ENCODE results near the gene SIN3B. TPM values are rescaled to one million over a fixed set of nuclear protein-coding genes. Genes with fewer than 3 reads are reported as not detected.

Gene SIN3B
- total RNA-seq, 1 experiment from 2014 or later: 23.8 TPM

DNA sequence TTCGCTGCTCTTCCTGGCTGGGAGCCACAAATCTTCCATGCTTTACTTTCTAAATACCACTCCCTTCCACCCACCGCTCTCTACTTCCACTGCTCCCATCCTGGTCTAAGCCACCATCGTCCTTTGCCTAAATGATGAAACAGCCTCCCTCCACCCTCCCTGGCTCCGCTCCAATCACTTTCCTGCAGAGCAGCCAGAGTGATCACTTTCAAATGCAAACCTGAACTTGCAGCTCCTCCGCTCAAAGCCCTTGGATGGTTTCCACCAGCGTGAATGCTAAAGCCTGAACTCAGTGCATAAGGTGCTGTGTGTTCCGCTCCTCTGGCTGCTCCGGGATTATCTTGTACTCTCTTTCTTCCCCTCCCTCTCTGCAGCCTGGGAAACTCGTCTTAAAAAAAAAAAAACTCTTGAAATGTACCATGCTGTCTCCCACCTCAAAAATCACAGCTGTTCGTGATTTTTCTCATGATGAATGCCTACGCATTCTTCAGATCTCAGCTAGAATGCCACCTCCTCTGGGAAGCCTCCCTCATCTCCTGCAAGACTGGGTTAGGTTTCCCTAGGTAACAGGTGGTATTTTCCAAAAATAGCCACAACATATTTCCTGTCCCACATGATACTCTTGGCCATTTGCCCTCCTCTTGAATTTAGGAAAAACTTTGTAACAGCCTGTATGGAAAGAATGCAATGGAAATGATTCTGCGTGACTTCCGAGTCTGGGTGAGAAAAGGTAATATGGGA is 3.7 kb upstream of the SIN3B start:
- DNase-seq (ENCODE audit: low spot score): no peak

DNA sequence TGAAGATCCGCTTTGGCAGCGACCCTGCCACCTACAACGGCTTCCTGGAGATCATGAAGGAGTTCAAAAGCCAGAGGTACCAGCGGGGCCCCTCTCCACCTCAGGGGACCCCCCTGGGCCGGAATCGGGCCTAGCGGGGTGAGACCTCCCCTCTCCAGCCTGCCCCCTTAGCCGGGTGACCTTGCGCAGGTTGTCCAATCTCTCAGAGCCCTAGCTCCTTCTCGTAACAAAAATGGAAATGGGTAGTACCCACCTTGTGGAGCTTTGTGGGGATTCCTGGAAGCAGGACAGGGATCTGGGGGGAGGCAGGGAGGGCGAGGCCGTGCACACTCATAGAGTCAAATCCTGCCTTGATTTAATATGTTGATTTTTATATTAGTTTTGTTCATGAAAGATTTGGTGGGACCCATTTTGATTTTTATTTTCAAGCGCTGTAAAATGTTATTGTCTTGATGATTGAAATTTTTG is 658 bp downstream of the SIN3B start:
- no peak for DNase-seq (ENCODE audit: low spot score)

DNA sequence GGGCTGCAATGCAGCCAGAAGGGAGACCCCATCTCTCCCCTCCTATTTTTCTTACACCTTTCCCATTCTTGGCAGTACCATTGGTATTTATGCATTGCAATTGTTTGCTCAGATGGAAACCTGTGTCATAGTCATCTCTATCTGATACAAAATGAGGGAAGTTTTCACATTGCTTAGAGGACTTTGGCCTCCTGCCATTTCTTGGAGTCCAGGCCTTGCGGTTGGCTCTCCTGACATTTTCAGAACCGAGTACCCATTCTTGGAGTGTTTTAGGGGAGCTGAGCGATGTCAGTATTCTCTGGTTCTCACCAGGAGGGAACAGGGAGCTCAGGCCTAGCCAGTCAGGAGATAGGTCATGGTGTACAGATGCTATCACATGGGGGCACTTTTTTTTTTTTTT is 1.5 kb downstream of the SIN3B start:
- DNase-seq (ENCODE audit: low spot score): no peak

- no peak for DNase-seq (ENCODE audit: low spot score)
Observed at GRCh38 chr19:16831531-16831930, 2.3 kb downstream of the SIN3B start.

DNA sequence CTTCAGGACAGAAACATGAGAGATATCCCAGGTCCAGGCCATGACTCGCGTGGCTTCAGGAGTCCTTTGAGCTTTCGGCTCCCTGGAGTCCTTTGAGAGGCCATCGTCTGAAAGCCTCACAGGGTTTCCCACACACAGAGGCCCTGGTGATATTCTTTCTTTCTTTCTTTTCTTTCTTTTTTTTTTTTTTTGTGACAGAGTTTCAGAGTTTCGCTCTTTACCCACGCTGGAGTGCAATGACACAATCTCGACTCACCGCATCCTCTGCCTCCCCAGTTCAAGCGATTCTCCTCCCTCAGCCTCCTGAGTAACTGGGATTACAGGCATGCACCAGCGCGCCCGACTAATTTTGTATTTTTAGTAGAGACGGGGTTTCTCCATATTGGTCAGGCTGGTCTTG is 5.5 kb downstream of the SIN3B start:
- DNase-seq (ENCODE audit: low spot score): no peak

GRCh38 chr19:16836115-16837034 is 7.2 kb downstream of the SIN3B start:
- no peak for DNase-seq (ENCODE audit: low spot score)

- DNase-seq (ENCODE audit: low spot score): no peak
Observed at GRCh38 chr19:16837035-16837362, 7.8 kb downstream of the SIN3B start.

DNA sequence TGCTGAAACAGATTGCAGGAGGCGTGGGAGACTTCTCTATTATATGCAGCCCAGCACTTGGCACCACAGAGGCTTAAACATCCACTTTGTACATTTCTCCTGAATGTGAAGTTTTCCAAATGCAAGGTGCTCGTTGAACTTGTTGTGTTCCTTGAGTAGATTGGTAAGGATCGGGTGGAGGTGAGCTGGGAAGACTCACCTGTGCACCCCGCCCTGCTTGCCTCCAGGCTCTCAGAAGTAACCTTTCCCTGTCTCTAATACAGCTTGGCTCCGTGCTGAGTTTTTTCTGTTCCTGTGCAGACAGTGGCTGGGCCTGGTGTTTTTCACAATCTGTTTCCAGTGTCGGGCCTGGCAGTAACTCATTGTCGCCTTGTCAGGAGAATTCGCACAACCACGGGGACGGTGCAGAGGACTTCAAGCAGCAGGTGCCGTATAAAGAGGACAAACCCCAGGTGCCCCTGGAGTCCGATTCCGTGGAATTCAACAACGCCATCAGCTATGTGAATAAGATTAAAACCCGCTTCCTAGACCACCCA is 12.3 kb downstream of the SIN3B start:
- DNase-seq (ENCODE audit: low spot score): no peak

DNA sequence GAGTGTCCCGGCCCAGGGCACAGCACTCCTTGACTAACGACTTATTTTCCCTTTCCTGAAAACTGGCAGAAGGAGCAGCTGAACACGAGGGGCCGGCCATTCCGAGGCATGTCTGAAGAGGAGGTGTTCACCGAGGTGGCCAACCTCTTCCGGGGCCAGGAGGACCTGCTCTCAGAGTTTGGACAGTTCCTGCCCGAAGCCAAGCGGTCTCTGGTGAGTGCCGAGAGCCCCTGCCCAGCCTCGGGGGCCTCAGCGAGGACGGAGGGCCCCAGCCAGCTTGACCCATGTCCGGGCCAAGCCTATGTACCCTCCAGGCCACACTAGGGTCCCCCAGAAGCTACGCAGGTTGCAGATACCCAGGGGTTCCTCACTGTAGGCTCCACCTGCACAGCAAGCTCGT is 17.7 kb downstream of the SIN3B start:
- DNase-seq (ENCODE audit: low spot score): no peak

- no peak for DNase-seq (ENCODE audit: low spot score)
Observed at GRCh38 chr19:16847430-16847829, 18.2 kb downstream of the SIN3B start.

GRCh38 chr19:16849168-16849567 is 20.0 kb downstream of the SIN3B start:
- no peak for DNase-seq (ENCODE audit: low spot score)

- no peak for DNase-seq (ENCODE audit: low spot score)
Observed at GRCh38 chr19:16850133-16850532, 20.9 kb downstream of the SIN3B start.

DNA sequence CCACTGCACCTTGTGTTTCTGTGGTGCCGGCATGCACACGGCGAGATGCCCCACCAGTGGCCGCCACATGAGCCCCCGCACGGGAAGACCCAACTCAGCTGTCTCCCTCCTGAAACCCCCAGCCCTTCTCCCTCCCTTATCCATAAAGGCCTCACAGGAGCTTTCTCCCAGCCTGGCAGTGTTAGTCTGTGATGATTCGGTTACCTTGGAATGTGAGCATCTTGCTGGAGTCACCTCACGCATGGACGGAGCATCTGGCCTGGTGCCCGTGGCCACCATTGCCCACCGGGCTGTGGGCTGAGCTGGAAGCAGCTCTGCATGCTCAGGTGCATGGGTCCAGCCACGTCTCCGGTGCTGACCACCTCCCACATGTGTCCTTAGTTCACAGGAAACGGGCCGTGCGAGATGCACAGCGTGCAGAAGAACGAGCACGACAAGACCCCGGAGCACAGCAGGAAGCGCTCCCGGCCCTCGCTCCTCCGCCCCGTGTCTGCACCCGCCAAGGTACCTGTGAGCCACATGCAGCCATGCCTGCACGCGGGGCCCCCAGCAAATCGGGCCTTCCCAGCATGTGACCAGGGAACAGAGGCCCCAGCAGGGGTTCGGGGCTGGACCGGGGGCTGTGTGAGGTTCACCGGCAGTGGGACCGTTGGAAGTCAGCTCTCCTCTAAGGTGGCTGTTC is 22.0 kb downstream of the SIN3B start:
- DNase-seq (ENCODE audit: low spot score): no peak

- no peak for DNase-seq (ENCODE audit: low spot score)
Observed at GRCh38 chr19:16853066-16853465, 23.9 kb downstream of the SIN3B start.

GRCh38 chr19:16856091-16856490 is 26.9 kb downstream of the SIN3B start:
- no peak for DNase-seq (ENCODE audit: low spot score)

DNA sequence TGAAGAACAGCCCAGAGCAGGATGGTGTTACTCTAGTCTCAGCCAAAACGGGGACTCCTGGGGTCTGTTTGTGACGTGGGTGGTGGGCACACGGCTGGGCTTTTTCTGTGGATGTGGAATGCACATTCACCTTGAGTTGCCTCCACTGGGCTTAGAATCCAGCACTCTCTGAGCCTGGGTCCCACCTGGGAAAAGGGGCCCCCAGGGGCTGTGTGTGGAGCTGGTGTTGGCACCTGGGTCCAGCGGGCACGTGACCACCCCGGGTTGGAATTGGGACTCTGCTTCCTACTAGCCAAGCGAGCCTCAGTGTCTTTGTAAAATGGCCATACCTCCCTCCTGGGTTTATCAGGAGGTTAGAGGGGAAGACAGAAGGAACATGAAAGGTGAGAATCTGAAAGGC is 30.4 kb downstream of the SIN3B start:
- DNase-seq (ENCODE audit: low spot score): no peak

DNA sequence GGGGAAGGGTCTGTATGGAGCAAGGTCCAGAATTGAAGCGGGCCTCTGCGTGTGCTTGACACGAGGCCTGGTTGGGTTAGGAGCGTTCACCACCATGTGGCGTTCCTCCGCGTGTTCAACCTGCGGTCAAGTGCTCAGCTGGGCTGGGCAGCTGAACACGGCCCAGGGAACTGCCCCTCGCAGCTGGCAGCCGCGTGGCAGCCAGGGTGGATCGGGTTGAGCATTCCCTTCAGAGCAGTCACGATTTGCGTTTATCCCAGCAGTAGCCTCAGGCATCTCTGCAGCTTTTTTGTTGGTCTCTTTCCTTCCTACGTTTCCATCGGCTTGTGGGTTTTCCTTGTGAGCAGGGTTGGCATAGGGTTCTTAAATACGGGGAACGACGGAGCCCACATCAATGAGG is 30.9 kb downstream of the SIN3B start:
- DNase-seq (ENCODE audit: low spot score): no peak

GRCh38 chr19:16861011-16861410 is 31.8 kb downstream of the SIN3B start:
- DNase-seq (ENCODE audit: low spot score): no peak

GRCh38 chr19:16861834-16862233 is 32.6 kb downstream of the SIN3B start:
- no peak for DNase-seq (ENCODE audit: low spot score)

DNA sequence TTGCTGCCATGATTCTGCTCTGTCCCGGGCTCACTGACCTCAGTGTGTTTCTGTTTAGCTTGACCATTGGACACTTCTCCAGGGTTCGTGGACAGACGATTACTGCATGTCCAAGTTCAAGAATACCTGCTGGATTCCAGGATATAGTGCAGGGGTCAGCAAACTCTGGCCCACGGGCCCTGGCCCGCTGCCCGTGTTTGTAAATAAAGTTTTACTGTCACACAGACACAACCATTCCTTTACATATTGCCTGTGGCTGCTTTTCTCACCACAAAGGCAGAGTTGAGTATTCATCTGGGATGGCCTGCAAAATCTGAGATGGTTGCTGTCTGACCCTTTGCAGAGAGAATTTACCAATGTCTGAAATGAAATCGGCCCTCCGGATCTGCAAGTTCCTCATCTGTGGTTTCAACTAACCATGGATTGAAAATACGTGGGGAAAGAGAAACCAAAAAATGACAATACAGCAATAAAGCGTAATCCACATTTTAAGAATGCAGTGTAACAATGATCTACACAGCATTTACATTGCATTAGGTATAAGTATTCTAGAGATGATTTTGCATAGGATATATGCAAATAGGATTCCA is 33.7 kb downstream of the SIN3B start:
- no peak for DNase-seq (ENCODE audit: low spot score)

- no peak for DNase-seq (ENCODE audit: low spot score)
Observed at GRCh38 chr19:16867211-16867610, 38.0 kb downstream of the SIN3B start.
